Measurements from ENCODE around the gene PNPLA7. TPM values are rescaled to one million over a fixed set of nuclear protein-coding genes. Genes with fewer than 3 reads are reported as not detected.

Gene PNPLA7
- total RNA-seq, 1 experiment from 2014 or later, result 3.9 TPM

DNA sequence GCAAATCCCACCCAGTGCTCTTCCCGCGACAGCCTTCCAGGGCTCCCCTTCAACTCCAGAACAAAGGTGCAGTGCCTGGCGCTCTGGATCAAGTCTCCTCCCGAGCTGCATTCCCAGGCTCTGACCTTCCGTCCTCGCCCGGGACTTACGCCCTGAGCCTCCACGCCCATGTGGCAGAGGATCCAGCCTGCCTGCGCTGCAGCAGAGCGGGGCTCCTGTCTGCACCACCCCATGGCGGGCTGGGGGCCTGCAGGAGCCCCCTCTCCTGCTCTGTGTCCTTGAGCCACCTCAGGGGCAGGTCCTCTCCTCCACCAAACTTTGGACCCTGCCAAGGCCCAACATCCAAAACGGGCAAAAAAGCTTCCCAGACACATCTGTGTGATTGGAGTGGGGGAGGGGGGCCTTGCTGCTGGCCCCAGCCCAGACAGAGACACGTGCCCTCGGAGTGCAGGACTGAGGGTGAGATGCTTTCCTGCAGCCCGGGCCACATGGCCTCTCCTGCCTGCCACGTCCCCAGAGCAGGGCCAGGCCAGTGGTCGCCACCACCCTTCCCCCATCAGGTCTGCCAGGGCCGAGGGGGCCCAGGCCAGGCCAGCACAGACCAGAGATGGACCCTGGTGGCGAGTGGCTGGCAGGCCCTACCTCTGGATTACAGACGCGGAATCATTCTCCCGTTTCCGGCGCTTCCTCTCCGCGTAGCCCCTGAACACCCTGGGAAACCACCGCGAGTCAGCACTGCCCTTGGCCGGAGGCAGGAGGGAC lies 95.4 kb downstream of the PNPLA7 start:
- H3K4me3 ChIP-seq (ENCODE audit: low read depth in 2 of 2, low read length in 2 of 2), result no peak overlapping the region
- H3K27me3 ChIP-seq (ENCODE audit: control insufficient read depth, insufficient read depth, low read length), result no peaks in the 10 kb centered on the region
- POLR2A ChIA-PET, result no interaction called here
- in situ Hi-C loops (cut with HindIII; ENCODE audit: low pct_unique_long_range_greater_than_20kb, low sequenced_read_pairs), result no loop called here
- peaks cover 28% of the 10 kb centered on the region for H3K4me1 ChIP-seq (ENCODE audit: control insufficient read depth, insufficient read depth, low read length)
- DNase-seq (ENCODE audit: low read depth, low spot score) (no peak), ATAC-seq (no peak; the same call in 1 of the 2 replicates)
- BruUV-seq (replicated peaks), result no TSS peak
- peak overlapping the region; percentile 54 for H3K27ac ChIP-seq (ENCODE audit: low read length)
- TF ChIP-seq POLR2AphosphoS5 (IDR thresholded peaks at IDR 0.05; ENCODE audit: low read depth, low read length) (no peak), TCF7L2 (IDR thresholded peaks at IDR 0.05; ENCODE audit: low read depth, low read length) (no peak)
- intact Hi-C loops (cut with micrococcal nuclease; ENCODE audit: unreplicated experiment), result no loop called here
- no peaks in the 10 kb centered on the region for H3K9me3 ChIP-seq (ENCODE audit: control insufficient read depth, insufficient read depth, low read depth, low read length)
- CTCF ChIA-PET, result no interaction called here
- H3K36me3 ChIP-seq (ENCODE audit: control insufficient read depth, insufficient read depth, low read length), result no peaks in the 10 kb centered on the region; the same call in 1 of the 2 replicates

DNA sequence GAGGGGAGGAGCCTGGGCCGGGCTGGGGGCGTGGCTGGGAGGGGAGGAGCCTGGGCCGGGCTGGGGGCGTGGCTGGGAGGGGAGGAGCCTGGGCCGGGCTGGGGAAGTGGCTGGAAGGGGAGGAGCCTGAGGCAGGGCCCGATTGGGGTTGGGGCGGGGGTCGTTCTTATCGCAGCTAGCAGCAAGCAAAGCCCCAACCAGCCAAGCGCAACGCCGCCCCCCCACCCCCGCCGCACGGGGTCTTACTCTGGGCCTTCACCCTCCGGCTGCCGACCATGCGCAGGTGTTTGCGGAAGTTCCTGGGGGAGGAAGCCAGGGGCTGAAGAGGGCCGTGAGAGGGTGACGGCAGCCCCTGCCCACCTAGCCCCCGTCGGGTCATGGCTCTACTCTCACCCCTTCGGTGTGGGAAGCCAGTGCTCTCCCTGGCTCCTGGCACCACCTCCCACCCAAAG lies 96.0 kb downstream of the PNPLA7 start:
- TF ChIP-seq, protein P1, sequence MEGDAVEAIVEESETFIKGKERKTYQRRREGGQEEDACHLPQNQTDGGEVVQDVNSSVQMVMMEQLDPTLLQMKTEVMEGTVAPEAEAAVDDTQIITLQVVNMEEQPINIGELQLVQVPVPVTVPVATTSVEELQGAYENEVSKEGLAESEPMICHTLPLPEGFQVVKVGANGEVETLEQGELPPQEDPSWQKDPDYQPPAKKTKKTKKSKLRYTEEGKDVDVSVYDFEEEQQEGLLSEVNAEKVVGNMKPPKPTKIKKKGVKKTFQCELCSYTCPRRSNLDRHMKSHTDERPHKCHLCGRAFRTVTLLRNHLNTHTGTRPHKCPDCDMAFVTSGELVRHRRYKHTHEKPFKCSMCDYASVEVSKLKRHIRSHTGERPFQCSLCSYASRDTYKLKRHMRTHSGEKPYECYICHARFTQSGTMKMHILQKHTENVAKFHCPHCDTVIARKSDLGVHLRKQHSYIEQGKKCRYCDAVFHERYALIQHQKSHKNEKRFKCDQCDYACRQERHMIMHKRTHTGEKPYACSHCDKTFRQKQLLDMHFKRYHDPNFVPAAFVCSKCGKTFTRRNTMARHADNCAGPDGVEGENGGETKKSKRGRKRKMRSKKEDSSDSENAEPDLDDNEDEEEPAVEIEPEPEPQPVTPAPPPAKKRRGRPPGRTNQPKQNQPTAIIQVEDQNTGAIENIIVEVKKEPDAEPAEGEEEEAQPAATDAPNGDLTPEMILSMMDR (IDR thresholded peaks at IDR 0.05), result no peak
- TF ChIP-seq SIN3A (IDR thresholded peaks at IDR 0.05; ENCODE audit: borderline replicate concordance, insufficient read depth, low read depth, low read length), result no peak
- TF ChIP-seq, protein P2, sequence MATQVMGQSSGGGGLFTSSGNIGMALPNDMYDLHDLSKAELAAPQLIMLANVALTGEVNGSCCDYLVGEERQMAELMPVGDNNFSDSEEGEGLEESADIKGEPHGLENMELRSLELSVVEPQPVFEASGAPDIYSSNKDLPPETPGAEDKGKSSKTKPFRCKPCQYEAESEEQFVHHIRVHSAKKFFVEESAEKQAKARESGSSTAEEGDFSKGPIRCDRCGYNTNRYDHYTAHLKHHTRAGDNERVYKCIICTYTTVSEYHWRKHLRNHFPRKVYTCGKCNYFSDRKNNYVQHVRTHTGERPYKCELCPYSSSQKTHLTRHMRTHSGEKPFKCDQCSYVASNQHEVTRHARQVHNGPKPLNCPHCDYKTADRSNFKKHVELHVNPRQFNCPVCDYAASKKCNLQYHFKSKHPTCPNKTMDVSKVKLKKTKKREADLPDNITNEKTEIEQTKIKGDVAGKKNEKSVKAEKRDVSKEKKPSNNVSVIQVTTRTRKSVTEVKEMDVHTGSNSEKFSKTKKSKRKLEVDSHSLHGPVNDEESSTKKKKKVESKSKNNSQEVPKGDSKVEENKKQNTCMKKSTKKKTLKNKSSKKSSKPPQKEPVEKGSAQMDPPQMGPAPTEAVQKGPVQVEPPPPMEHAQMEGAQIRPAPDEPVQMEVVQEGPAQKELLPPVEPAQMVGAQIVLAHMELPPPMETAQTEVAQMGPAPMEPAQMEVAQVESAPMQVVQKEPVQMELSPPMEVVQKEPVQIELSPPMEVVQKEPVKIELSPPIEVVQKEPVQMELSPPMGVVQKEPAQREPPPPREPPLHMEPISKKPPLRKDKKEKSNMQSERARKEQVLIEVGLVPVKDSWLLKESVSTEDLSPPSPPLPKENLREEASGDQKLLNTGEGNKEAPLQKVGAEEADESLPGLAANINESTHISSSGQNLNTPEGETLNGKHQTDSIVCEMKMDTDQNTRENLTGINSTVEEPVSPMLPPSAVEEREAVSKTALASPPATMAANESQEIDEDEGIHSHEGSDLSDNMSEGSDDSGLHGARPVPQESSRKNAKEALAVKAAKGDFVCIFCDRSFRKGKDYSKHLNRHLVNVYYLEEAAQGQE (IDR thresholded peaks at IDR 0.05; ENCODE audit: insufficient read depth in 1 of 2, low read depth in 2 of 2, low read length in 1 of 2), result no peak
- TF ChIP-seq POLR2AphosphoS5 (IDR thresholded peaks at IDR 0.05; ENCODE audit: low read depth, low read length), result no peak
- TF ChIP-seq TCF7L2 (IDR thresholded peaks at IDR 0.05; ENCODE audit: low read depth, low read length), result no peak
- in situ Hi-C loops (cut with HindIII; ENCODE audit: low pct_unique_long_range_greater_than_20kb, low sequenced_read_pairs) (no loop called here), intact Hi-C loops (cut with micrococcal nuclease; ENCODE audit: unreplicated experiment) (no loop called here)
- Histone ChIP-seq H3K27ac (ENCODE audit: low read length) (peak overlapping the region; percentile 54), H3K4me3 (ENCODE audit: low read depth in 2 of 2, low read length in 2 of 2) (no peak overlapping the region), H3K36me3 (ENCODE audit: control insufficient read depth, insufficient read depth, low read length) (no peaks in the 10 kb centered on the region; the same call in 1 of the 2 replicates), H3K4me1 (ENCODE audit: control insufficient read depth, insufficient read depth, low read length) (peaks cover 23% of the 10 kb centered on the region), H3K27me3 (ENCODE audit: control insufficient read depth, insufficient read depth, low read length) (no peaks in the 10 kb centered on the region), H3K9me3 (ENCODE audit: control insufficient read depth, insufficient read depth, low read depth, low read length) (no peaks in the 10 kb centered on the region)
- BruUV-seq (replicated peaks), result no TSS peak
- POLR2A ChIA-PET, result no interaction called here
- CTCF ChIA-PET, result no interaction called here
- ATAC-seq (no peak), DNase-seq (ENCODE audit: low read depth, low spot score) (no peak)

DNA sequence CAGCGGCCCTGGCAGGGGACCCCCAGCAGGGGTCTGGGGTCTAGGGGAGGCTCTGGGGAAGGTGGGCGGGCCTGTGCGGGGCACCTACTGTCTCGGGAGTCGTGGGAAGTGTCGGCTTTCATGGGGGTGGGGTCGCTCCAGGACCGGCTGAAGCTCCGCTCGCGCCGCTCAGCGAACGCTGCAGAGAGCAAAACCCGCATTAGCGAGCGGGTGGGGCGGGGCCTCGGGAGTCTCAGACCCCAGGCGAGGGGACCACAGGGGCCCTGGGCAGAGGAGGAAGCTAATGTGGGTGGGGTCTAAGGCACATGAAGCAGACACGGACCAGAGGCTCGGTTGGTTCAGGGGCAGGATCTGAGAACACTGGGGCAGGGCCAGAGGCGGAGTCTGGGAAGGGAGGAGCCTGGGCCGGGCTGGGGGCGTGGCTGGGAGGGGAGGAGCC lies 96.5 kb downstream of the PNPLA7 start:
- Histone ChIP-seq H3K4me3 (ENCODE audit: low read depth in 2 of 2, low read length in 2 of 2) (no peak overlapping the region), H3K36me3 (ENCODE audit: control insufficient read depth, insufficient read depth, low read length) (no peaks in the 10 kb centered on the region; the same call in 1 of the 2 replicates), H3K9me3 (ENCODE audit: control insufficient read depth, insufficient read depth, low read depth, low read length) (no peaks in the 10 kb centered on the region), H3K4me1 (ENCODE audit: control insufficient read depth, insufficient read depth, low read length) (peaks cover 23% of the 10 kb centered on the region), H3K27me3 (ENCODE audit: control insufficient read depth, insufficient read depth, low read length) (no peaks in the 10 kb centered on the region), H3K27ac (ENCODE audit: low read length) (no peak overlapping the region)
- no peak for TF ChIP-seq TCF7L2 (IDR thresholded peaks at IDR 0.05; ENCODE audit: low read depth, low read length)
- TF ChIP-seq, protein P2 (IDR thresholded peaks at IDR 0.05; ENCODE audit: insufficient read depth in 1 of 2, low read depth in 2 of 2, low read length in 1 of 2), result no peak
- TF ChIP-seq, protein P1 (IDR thresholded peaks at IDR 0.05), result no peak
- no peak for TF ChIP-seq POLR2AphosphoS5 (IDR thresholded peaks at IDR 0.05; ENCODE audit: low read depth, low read length)
- no peak for TF ChIP-seq SIN3A (IDR thresholded peaks at IDR 0.05; ENCODE audit: borderline replicate concordance, insufficient read depth, low read depth, low read length)
- BruUV-seq (replicated peaks), result no TSS peak
- intact Hi-C loops (cut with micrococcal nuclease; ENCODE audit: unreplicated experiment), result no loop called here
- ATAC-seq (peak; percentile 41; the same call in 1 of the 2 replicates), DNase-seq (ENCODE audit: low read depth, low spot score) (no peak)
- ChIA-PET POLR2A (no interaction called here), CTCF (no interaction called here)
- in situ Hi-C loops (cut with HindIII; ENCODE audit: low pct_unique_long_range_greater_than_20kb, low sequenced_read_pairs), result no loop called here

Data from Panc1 (cell line).